Stimulated activated CD4-positive, alpha-beta T cell treated with anti-CD3 and anti-CD28 coated beads, Interleukin-1b, Interleukin-23, amount 100 ng/mL, for 4 hours (primary cell): ENCODE measurements around the gene TMEM163.
"Not testable (repeated sequence)": the region's sequence is repeated elsewhere in the genome, so short reads cannot be mapped to it uniquely, and the experiment has no call there.

Experiments used
- DNase-seq, 2 donors: peaks; one replicate each; pipeline ENCODE4 v3.0.0-alpha.2; 2020; ENCODE audit warnings: low read depth in 2 of 2

Gene TMEM163

DNA sequence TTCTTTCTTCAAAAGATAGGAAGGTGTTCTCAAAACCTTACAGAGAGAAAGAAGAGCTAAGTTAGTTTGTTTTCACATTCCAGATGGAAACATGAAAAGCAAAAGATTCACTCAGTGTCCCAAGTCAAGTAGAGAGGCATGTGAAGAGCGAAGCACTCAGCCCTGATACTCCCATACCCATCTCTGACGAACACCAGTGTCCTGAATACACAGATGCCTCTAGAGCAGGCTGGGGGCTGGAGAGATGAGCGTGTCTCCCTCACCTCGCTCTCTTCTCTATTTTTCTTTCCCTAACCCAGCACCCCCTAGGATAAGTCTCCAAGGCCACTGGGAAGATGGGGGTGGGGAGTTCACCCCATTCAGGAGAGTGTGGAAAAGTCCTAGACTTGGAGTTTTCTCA lies 227.8 kb downstream of the TMEM163 start:
- no peak for DNase-seq

DNA sequence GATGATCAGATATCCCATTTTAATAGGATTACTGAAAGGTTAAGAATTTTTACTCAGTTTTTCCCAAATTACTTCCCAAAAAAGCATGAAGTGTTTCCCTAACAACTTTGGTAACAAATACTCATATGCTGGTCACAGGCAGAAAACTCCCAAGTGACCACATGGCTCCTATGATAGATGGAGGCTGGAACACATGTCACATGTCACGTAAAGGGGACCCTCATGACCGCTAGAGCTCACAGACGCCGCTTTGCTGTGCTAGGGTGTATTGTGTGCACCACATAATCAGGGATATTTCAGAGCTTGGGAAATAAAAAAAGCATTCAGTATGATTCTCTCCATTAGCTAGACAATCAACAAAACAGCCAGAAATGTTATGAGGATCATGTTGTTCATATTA lies 228.2 kb downstream of the TMEM163 start:
- DNase-seq: no peak

- DNase-seq: no peak
Observed at GRCh38 chr2:134489732-134490384, 228.9 kb downstream of the TMEM163 start.

- DNase-seq: no peak
Observed at GRCh38 chr2:134482766-134483340, 235.9 kb downstream of the TMEM163 start.

GRCh38 chr2:134482131-134482723 lies 236.6 kb downstream of the TMEM163 start:
- no peak for DNase-seq

DNA sequence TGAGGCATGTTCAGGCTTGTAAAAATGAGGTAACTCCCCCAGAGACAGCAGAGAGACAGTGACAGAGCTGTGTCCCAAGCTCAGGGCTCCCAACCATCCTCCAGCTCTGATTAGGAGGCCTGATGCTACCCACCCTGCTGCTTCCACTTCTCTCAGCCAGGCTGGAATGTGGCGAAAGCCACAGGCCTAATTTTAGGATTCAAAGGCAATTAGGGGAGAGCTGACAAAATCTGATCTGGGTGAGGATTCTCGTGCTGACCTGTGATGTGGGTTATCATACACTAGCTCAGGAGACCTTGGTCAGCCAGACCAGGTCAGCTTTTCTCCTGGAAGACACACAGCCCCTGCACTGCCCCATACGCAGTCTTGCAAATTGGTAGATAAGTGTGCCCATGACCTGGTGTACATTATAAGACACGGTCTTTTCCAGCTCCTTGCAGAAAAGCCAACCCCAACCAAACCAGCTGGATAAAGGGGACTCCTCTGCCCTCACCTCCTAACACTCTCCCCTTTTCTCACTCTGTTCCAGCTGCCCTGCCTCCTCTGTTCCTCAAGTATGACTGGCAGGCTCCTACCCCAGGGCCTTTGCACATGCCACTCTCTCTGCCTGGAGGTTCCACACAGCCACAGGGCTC lies 239.0 kb downstream of the TMEM163 start:
- DNase-seq: no peak

- not testable (repeated sequence) for DNase-seq
Observed at GRCh38 chr2:134476982-134477381, 241.8 kb downstream of the TMEM163 start.

- no peak for DNase-seq
Observed at GRCh38 chr2:134470561-134471168, 248.1 kb downstream of the TMEM163 start.

GRCh38 chr2:134469516-134470115 lies 249.2 kb downstream of the TMEM163 start:
- no peak for DNase-seq

DNA sequence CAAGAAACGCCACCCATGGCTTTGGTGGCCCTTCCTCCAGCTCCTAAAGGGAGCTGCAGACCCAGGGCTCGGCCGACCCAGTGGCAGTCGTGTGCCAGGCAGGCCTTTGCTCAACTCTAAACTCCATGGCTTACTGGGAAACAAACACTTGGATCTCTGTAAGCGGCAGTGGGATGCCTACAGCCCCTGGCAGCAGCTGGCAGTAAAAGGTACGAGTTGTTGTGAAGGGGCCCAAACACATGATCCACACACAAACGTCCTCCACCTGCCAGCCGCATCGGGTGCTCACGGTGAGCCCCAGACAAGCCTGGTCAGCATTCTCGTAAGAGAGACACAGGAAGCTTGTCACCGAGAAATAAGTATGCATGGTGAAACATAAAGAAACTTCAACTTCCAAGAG lies 250.0 kb downstream of the TMEM163 start:
- DNase-seq: no peak

GRCh38 chr2:134468164-134468563 lies 250.6 kb downstream of the TMEM163 start:
- no peak for DNase-seq

DNA sequence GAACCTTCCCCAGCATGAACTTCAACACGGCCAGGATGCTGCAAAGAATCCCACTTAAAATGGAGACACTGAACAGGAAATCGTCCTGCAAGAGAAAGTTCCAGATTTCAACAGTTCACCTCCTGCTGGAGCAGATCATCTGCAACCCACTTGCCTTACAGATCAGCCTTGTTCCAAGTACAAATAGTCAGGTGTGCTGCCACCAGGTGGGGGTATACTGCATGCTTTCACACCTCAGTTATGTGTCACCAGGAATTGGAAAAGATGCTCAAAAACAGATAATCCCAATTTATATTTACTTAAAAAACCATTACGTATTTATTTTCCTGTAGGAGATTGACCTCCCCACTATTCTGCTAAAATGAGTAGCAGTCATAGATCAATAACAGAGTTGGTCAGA lies 252.7 kb downstream of the TMEM163 start:
- no peak for DNase-seq

DNA sequence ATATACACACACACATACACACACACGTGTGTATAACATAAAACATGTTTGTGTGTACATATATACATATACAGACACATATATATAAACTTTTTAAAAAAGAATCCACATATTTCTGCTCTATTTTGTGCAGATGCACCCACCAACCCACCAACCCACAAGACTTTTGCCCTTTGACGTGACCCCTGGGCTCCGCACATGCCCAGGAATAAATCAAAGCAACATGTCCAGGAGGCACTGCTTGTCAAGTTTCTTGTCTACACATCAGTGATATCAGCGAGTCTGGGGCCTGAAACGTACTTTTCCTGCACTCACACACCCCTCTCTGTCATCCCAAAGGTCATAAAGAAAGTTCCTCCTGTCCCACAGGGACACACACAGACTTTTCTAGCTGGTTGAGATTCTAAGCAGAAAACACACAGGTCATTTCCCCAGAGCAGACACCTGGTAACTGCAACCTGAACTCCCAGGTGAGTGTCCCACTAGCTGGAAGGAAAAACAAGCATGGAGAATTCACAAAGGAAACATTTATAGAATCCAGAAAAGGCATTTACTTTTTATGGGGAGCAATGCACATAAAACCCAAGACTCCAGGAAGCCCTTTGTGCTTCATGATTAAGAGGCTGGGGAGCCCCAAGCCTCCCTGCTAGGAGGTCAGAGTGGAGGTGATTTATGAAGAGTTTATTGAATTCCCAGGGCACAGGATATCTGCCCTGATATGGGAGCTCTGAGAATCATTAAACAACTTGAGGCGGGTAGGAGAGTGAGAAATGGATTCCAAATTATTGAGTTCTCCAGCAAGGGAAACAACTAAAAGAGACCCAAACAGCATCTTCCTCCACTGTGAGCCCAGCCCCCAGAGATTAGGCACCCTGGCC lies 253.3 kb downstream of the TMEM163 start:
- DNase-seq: no peak

GRCh38 chr2:134463699-134464022 lies 255.1 kb downstream of the TMEM163 start:
- DNase-seq: no peak

GRCh38 chr2:134462791-134463698 lies 255.8 kb downstream of the TMEM163 start:
- DNase-seq: no peak

DNA sequence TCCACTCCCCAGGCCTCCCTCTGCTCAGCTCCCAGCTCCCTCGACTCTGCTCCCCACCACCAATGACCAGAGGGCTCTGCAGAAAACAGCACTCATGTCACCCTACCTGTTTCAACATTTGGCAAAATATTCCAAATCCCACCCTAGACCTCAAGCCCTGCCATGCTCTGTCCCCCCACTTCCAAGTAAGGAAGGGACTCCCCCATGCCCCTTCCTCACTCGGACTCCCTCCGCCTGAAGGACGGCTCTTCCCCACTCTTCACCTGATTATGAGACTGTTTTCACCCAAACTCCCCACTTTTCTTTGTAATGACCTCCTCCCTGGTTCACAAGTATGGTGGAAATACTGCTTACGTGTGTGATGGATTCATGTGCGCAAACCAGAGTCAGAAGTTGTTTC lies 256.5 kb downstream of the TMEM163 start:
- no peak for DNase-seq

DNA sequence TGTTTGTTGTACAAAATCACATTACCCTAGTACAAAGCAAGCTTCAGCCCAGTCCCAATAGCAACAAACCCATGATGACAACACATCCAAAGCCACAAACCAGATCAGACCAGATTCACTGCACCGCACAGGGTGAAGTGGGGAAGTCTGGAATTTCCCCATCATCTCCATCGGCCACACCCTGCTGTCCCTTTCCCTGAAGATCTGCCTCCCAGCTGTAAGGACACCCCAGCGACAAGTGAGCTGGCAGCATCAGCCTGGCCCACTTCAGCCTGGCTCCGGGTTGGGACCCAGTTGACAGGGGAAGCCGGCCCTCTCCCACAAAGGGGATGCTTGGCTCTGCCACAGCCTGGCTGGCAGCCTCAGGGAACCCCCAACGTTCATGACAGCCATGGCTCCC lies 257.3 kb downstream of the TMEM163 start:
- no peak for DNase-seq

DNA sequence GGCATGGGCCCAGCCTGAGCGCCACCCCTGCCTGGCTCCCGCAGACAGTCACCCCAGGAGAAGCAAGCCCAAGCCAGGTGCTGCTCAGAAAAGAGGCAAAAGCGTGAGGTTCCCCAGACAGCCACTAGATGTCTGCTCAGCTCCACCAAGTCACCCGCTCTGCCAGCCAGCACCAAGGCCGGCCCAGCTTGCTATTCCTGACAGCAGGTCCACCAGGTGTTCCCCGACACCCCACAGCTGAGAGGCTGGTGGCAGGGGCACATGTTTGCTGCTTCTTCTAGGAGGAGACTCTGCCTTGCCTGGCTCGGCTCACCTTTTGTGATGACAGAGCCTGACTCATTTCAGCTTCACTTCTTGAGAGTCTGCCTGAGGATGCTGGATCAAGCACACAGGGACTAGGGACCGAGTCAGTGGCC lies 258.2 kb downstream of the TMEM163 start:
- no peak for DNase-seq

DNA sequence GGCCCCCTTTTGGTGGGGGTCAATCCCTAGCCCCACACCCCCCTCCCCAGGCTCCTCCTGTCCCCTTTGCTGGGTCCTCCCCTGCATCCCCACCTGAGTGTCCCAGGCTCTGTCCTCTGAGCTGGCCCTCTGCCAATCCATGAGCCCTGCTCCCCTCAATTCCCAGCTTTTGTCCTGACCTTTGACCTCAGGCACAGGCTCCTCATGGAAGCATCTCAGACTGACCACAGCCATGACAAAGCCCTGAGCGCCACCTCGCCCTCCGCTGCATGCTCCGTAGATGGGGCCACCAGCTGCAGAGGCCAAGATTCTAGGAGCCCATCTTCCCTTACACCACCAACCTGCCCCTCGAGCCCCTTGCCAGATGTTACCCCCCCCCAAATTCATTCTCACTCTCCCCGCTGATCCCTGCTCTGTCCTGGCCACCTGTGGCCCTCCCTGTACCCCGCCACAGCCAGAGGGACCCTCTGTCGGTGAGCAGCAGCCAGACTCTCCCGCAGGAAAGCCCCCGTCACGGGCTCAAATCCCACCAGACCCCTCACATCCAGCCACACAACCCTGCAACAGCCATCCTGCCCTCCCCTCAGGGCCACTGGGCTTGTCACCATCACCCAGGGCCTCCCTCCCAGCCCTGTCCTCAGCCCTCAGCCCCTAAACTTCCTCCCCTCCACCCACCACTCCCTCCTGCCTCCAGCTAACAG lies 258.9 kb downstream of the TMEM163 start:
- DNase-seq: no peak

DNA sequence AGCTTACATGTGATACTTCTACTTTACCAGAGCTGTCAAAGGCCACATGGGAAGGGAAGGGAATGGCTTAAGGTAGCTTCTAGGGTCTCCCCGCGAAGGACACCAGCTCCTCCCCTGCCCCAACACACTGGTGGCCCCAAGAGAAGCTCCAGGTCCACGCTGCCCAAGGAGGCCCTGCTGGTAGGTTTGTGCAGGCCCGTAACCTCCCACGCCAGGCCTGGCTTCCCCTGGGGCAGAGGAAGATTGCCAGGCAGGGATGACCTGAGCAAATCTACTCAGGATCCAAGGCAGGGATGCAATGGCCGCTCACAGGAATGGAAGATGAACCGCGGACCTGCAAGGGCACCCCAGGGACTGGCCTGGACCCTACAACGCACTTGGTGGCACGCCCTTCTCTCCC lies 259.9 kb downstream of the TMEM163 start:
- DNase-seq: no peak
